ENCODE data around the gene SLC28A1. TPM values are rescaled to one million over a fixed set of nuclear protein-coding genes. Genes with fewer than 3 reads are reported as not detected.
"Not testable (repeated sequence)": the region's sequence is repeated elsewhere in the genome, so short reads cannot be mapped to it uniquely, and the experiment has no call there.

The SLC28A1 gene
- total RNA-seq, 4 donors from 2014 or later = 0.21 to 0.43 TPM; not detected in 2

- intact Hi-C loops (cut with DNase I; ENCODE audit: low total_unique reads) = no loop called here
- peaks cover 0 to 1% of the 10 kb centered on the region in 2 donors for H3K4me1 ChIP-seq
- no peaks in the 10 kb centered on the region for H3K36me3 ChIP-seq
- no peak overlapping the region for H3K4me3 ChIP-seq
- no peak for DNase-seq
- H3K9me3 ChIP-seq = no peaks in the 10 kb centered on the region
- TF ChIP-seq POLR2A (IDR thresholded peaks at IDR 0.05) (no peak), CTCF (IDR thresholded peaks at IDR 0.05) (no peak)
- H3K27ac ChIP-seq = peak overlapping the region in 1 of 2 donors; percentile 37
- H3K27me3 ChIP-seq = no peaks in the 10 kb centered on the region
Observed at GRCh38 chr15:84919106-84919667, 34.7 kb downstream of the SLC28A1 start.

- intact Hi-C loops (cut with DNase I; ENCODE audit: low total_unique reads) = loop anchor here (10.0 kb wide), 1 partner anchor 266 kb away; the partner anchor contains the start of genes NMB and WDR73
- TF ChIP-seq POLR2A (IDR thresholded peaks at IDR 0.05) = no peak
- TF ChIP-seq CTCF (IDR thresholded peaks at IDR 0.05) = no peak
- no peaks in the 10 kb centered on the region for H3K27me3 ChIP-seq
- peak overlapping the region; percentile 64 to 67 for H3K27ac ChIP-seq
- DNase-seq = no peak
- H3K9me3 ChIP-seq = no peaks in the 10 kb centered on the region
- peaks cover 0 to 4% of the 10 kb centered on the region in 2 donors for H3K4me1 ChIP-seq
- H3K36me3 ChIP-seq = no peaks in the 10 kb centered on the region
- H3K4me3 ChIP-seq = no peak overlapping the region
Observed at GRCh38 chr15:84921121-84921520, 36.7 kb downstream of the SLC28A1 start.

GRCh38 chr15:84922530-84922929 is 38.1 kb downstream of the SLC28A1 start:
- DNase-seq = no peak
- Histone ChIP-seq H3K4me1 (peaks cover 0 to 4% of the 10 kb centered on the region in 2 donors), H3K9me3 (no peaks in the 10 kb centered on the region), H3K4me3 (no peak overlapping the region), H3K27ac (peak overlapping the region; percentile 64 to 67), H3K27me3 (no peaks in the 10 kb centered on the region), H3K36me3 (no peaks in the 10 kb centered on the region)
- intact Hi-C loops (cut with DNase I; ENCODE audit: low total_unique reads) = loop anchor here (10.0 kb wide), 1 partner anchor 268 kb away; the partner anchor contains the start of genes NMB and WDR73
- TF ChIP-seq CTCF (IDR thresholded peaks at IDR 0.05) (no peak), POLR2A (IDR thresholded peaks at IDR 0.05) (no peak)

GRCh38 chr15:84924077-84924731 is 39.7 kb downstream of the SLC28A1 start:
- H3K36me3 ChIP-seq = no peaks in the 10 kb centered on the region
- TF ChIP-seq POLR2A (IDR thresholded peaks at IDR 0.05) = no peak
- no peak for TF ChIP-seq CTCF (IDR thresholded peaks at IDR 0.05)
- intact Hi-C loops (cut with DNase I; ENCODE audit: low total_unique reads) = loop anchor here (10.0 kb wide), 1 partner anchor 269 kb away; the partner anchor contains the start of genes NMB and WDR73
- no peaks in the 10 kb centered on the region for H3K27me3 ChIP-seq
- no peak for DNase-seq
- H3K4me3 ChIP-seq = no peak overlapping the region
- peaks cover 0 to 4% of the 10 kb centered on the region in 2 donors for H3K4me1 ChIP-seq
- H3K9me3 ChIP-seq = no peaks in the 10 kb centered on the region
- H3K27ac ChIP-seq = peak overlapping the region; percentile 46 to 51

- intact Hi-C loops (cut with DNase I; ENCODE audit: low total_unique reads) = loop anchor here (5.0 to 10.0 kb wide), 2 partner anchors 270 to 328 kb away; partner anchors contain the start of genes NMB and WDR73
- peak; percentile 75 to 78 for DNase-seq
- H3K27ac ChIP-seq = peak overlapping the region; percentile 46 to 51
Observed at GRCh38 chr15:84924821-84925569, 40.5 kb downstream of the SLC28A1 start.

More at GRCh38 chr15:84924821-84925569, 40.5 kb downstream of the SLC28A1 start:
- H3K4me3 ChIP-seq, H3K27me3 ChIP-seq, H3K36me3 ChIP-seq, H3K4me1 ChIP-seq, H3K9me3 ChIP-seq: not testable (repeated sequence)
